ENCODE results near the gene RASAL2. TPM values are rescaled to one million over a fixed set of nuclear protein-coding genes. Genes with fewer than 3 reads are reported as not detected.
A peak's percentile ranks its signal among the peaks of the same experiment; 100 is the strongest.

The RASAL2 gene
- total RNA-seq, 1 donor from 2014 or later: 12.4 TPM

- Histone ChIP-seq H3K36me3 (ENCODE audit: control insufficient read depth, insufficient read depth, low read length) (no peaks in the 10 kb centered on the region), H3K4me3 (ENCODE audit: low read depth, low read length) (no peak overlapping the region), H3K27me3 (ENCODE audit: control insufficient read depth, insufficient read depth, low read length) (no peaks in the 10 kb centered on the region)
- FAIRE-seq: no peak
- no peak for TF ChIP-seq CTCF (IDR thresholded peaks at IDR 0.05; ENCODE audit: insufficient read depth, low read length, severe bottlenecking)
- DNase-seq (ENCODE audit: low read depth): no peak
Observed at GRCh38 chr1:178057141-178057765, 36.7 kb upstream of the RASAL2 start.

- no peak overlapping the region for H3K4me3 ChIP-seq (ENCODE audit: low read depth, low read length)
- DNase-seq (ENCODE audit: low read depth) (peak; percentile 64), FAIRE-seq (no peak)
- no peaks in the 10 kb centered on the region for H3K36me3 ChIP-seq (ENCODE audit: control insufficient read depth, insufficient read depth, low read length)
- no peak for TF ChIP-seq CTCF (IDR thresholded peaks at IDR 0.05; ENCODE audit: insufficient read depth, low read length, severe bottlenecking)
- H3K27me3 ChIP-seq (ENCODE audit: control insufficient read depth, insufficient read depth, low read length): no peaks in the 10 kb centered on the region
Observed at GRCh38 chr1:178057912-178058534, 35.9 kb upstream of the RASAL2 start.

DNA sequence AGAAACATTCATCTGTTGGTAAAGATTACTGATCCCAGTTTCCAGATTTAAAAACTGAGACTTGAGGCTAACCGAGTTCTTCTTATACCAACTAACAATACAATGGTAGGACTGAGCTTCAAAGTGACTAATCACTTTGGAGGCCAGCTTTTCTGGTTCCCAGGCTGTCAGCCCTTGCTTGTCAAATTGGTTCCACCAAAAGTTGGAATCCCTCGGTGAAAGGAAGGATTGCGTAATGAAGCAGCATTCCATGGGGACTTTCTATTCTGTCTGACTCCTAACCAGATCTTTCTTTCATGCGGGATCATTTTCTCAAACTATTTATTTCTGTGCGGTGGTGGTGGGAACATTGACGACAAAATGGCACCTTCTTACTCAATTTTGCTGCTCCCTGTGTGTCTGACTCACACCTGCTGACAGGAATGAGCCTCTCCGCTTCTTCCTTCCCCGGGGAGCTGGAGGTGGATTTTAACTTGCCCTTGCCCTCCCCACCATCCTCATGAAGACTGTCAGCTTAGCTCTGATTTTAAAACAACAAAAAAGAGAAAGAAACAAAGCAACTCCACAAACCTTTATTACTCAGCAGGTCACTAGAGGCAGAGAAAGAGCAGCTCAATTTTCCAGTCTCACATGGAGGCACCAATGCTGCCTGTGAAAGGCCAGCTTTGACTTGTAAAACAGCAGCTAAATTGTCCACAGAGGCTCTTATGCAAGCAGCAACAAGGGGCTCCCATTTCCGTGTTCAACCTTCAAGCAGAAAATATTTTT lies 32.9 kb upstream of the RASAL2 start:
- Histone ChIP-seq H3K27me3 (ENCODE audit: control insufficient read depth, insufficient read depth, low read length) (no peaks in the 10 kb centered on the region), H3K4me3 (ENCODE audit: low read depth, low read length) (no peak overlapping the region), H3K36me3 (ENCODE audit: control insufficient read depth, insufficient read depth, low read length) (no peaks in the 10 kb centered on the region)
- DNase-seq (ENCODE audit: low read depth): peak; percentile 85
- FAIRE-seq: peak; percentile 90
- no peak for TF ChIP-seq CTCF (IDR thresholded peaks at IDR 0.05; ENCODE audit: insufficient read depth, low read length, severe bottlenecking)

- DNase-seq (ENCODE audit: low read depth) (no peak), FAIRE-seq (no peak)
- no peak for TF ChIP-seq CTCF (IDR thresholded peaks at IDR 0.05; ENCODE audit: insufficient read depth, low read length, severe bottlenecking)
Observed at GRCh38 chr1:178061620-178062019, 32.3 kb upstream of the RASAL2 start.

GRCh38 chr1:178064191-178064821 lies 29.6 kb upstream of the RASAL2 start:
- Histone ChIP-seq H3K27me3 (ENCODE audit: control insufficient read depth, insufficient read depth, low read length) (no peaks in the 10 kb centered on the region), H3K4me3 (ENCODE audit: low read depth, low read length) (no peak overlapping the region)
- no peak for TF ChIP-seq CTCF (IDR thresholded peaks at IDR 0.05; ENCODE audit: insufficient read depth, low read length, severe bottlenecking)

More at GRCh38 chr1:178061620-178062019, 32.3 kb upstream of the RASAL2 start:
- Histone ChIP-seq H3K27me3 (ENCODE audit: control insufficient read depth, insufficient read depth, low read length) (no peaks in the 10 kb centered on the region), H3K36me3 (ENCODE audit: control insufficient read depth, insufficient read depth, low read length) (no peaks in the 10 kb centered on the region), H3K4me3 (ENCODE audit: low read depth, low read length) (no peak overlapping the region)

More at GRCh38 chr1:178064191-178064821, 29.6 kb upstream of the RASAL2 start:
- H3K36me3 ChIP-seq (ENCODE audit: control insufficient read depth, insufficient read depth, low read length): no peaks in the 10 kb centered on the region
- no peak for DNase-seq (ENCODE audit: low read depth)
- FAIRE-seq: no peak
